GM21825 (cell line): ENCODE measurements around the gene PLXDC2.
"Not testable (repeated sequence)": the region's sequence is repeated elsewhere in the genome, so short reads cannot be mapped to it uniquely, and the experiment has no call there.

Source experiments
- ATAC-seq: cut with Tn5 transposase; IDR thresholded peaks from one replicate; pipeline ENCODE4 v1.9.1; 2021; ENCODE audit warnings: mild to moderate bottlenecking, moderate library complexity; ENCODE audit not compliant: unreplicated experiment

PLXDC2 gene

GRCh38 chr10:19971343-19972052, 155.3 kb downstream of the PLXDC2 start:
- no peak for ATAC-seq

GRCh38 chr10:19974138-19974537, 157.9 kb downstream of the PLXDC2 start:
- no peak for ATAC-seq

GRCh38 chr10:19974554-19974953, 158.3 kb downstream of the PLXDC2 start:
- ATAC-seq: no peak

- no peak for ATAC-seq
These were observed 160.9 kb downstream of the PLXDC2 start for GRCh38 chr10:19977097-19977521.

GRCh38 chr10:19979628-19980027, 163.4 kb downstream of the PLXDC2 start:
- no peak for ATAC-seq

- no peak for ATAC-seq
These were observed 167.8 kb downstream of the PLXDC2 start for GRCh38 chr10:19983880-19984565.

- ATAC-seq: no peak
These were observed 169.5 kb downstream of the PLXDC2 start for GRCh38 chr10:19985745-19986144.

GRCh38 chr10:19986591-19986990, 170.4 kb downstream of the PLXDC2 start:
- ATAC-seq: no peak

- no peak for ATAC-seq
These were observed 171.7 kb downstream of the PLXDC2 start for GRCh38 chr10:19987931-19988330.

GRCh38 chr10:19993714-19994315, 177.6 kb downstream of the PLXDC2 start:
- peak; percentile 72 for ATAC-seq

- ATAC-seq: no peak
These were observed 182.2 kb downstream of the PLXDC2 start for GRCh38 chr10:19998482-19998881.

- no peak for ATAC-seq
These were observed 183.2 kb downstream of the PLXDC2 start for GRCh38 chr10:19999431-19999830.

GRCh38 chr10:20002026-20002425, 185.8 kb downstream of the PLXDC2 start:
- ATAC-seq: not testable (repeated sequence)

- no peak for ATAC-seq
These were observed 186.4 kb downstream of the PLXDC2 start for GRCh38 chr10:20002657-20003056.

GRCh38 chr10:20004087-20004523, 187.9 kb downstream of the PLXDC2 start:
- ATAC-seq: peak; percentile 49

GRCh38 chr10:20005638-20006037, 189.4 kb downstream of the PLXDC2 start:
- no peak for ATAC-seq

- no peak for ATAC-seq
These were observed 190.1 kb downstream of the PLXDC2 start for GRCh38 chr10:20006169-20006870.

- no peak for ATAC-seq
These were observed 191.2 kb downstream of the PLXDC2 start for GRCh38 chr10:20007426-20007825.

- no peak for ATAC-seq
These were observed 197.9 kb downstream of the PLXDC2 start for GRCh38 chr10:20013991-20014750.

- no peak for ATAC-seq
These were observed 201.7 kb downstream of the PLXDC2 start for GRCh38 chr10:20017961-20018360.

GRCh38 chr10:20020677-20021076, 204.4 kb downstream of the PLXDC2 start:
- ATAC-seq: no peak
